ENCODE data around the gene PRRC2B.

Gene PRRC2B

DNA sequence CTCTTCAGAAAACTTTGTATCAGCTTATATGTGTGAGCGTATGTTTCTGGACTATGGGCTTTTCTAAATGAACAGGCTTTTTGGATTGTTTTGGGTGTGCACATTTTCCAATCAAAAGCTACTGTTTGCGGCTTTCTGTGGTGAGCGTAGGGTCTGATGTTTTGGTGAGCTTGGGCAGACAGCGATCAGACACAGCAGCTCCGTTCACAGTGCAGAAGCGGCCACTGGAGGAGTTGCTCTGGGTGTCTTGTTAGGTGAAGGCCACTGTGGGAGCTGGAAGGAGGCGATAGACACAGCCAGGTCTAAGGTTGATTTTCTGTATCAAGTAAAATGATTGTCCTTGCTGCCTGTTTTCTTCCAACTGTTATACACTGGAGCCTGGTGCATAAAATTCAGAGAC is 11.1 kb downstream of the PRRC2B start:
- no peak for DNase-seq (ENCODE audit: low read depth)
- TF ChIP-seq, protein P1, sequence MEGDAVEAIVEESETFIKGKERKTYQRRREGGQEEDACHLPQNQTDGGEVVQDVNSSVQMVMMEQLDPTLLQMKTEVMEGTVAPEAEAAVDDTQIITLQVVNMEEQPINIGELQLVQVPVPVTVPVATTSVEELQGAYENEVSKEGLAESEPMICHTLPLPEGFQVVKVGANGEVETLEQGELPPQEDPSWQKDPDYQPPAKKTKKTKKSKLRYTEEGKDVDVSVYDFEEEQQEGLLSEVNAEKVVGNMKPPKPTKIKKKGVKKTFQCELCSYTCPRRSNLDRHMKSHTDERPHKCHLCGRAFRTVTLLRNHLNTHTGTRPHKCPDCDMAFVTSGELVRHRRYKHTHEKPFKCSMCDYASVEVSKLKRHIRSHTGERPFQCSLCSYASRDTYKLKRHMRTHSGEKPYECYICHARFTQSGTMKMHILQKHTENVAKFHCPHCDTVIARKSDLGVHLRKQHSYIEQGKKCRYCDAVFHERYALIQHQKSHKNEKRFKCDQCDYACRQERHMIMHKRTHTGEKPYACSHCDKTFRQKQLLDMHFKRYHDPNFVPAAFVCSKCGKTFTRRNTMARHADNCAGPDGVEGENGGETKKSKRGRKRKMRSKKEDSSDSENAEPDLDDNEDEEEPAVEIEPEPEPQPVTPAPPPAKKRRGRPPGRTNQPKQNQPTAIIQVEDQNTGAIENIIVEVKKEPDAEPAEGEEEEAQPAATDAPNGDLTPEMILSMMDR (conservative IDR thresholded peaks at IDR 0.05; ENCODE audit: low read depth, low read length): no peak
- peak overlapping the region; percentile 4 for H3K4me3 ChIP-seq (ENCODE audit: low read length)

DNA sequence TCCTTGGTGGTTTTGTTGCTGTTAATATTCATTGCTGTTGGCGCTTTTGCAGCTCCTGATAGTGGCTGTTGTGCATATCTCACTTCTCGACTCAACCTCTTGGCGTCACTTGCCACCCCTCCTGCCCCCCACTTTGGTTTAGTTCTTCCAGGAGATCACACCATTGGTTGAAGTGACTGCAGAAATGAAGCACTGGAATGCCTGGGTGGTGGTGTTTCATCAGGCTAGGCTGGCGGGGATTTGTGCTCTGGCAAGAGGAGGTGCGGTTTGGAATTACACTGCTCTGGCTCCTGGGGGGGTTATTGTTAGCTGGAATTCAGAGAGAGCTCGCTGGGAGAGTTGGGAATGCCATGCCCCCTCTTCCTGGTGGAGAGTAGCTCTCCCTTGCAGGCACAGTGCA is 11.5 kb downstream of the PRRC2B start:
- H3K4me3 ChIP-seq (ENCODE audit: low read length): peak overlapping the region; percentile 4
- DNase-seq (ENCODE audit: low read depth): peak; percentile 72

DNA sequence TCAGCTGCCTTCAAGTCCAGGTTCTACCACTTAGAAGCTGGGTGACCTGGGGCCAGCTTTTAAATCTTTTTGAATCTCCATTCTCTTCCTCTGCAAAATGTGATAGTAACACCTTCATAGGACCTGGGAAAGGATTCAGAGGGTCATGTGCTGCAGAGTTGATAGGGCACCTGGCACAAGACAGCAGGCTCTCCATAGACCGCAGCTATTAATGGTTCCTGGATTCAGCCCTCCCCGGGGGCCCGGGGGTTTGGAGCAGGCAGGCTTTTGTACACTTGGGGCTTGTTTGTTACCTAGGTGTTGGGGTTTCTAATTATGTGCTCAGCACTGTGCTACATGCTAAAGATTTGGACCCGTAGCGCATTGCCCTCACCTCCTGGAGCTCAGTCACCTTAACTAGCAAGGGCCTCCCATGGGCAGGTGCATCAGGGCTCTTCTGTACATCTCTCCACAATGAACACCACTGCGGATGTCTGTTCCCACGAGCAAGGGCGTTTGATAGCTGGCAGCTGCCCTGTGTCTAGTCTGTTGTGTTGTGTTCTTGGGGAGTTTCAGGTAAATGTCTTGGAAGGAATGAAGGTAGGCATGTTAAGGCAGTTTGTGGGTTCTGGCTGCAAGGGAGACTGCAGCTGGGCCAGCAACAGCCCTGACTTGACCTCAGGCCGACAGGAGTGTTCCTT is 12.1 kb downstream of the PRRC2B start:
- TF ChIP-seq, protein P1 (conservative IDR thresholded peaks at IDR 0.05; ENCODE audit: low read depth, low read length): no peak
- H3K4me3 ChIP-seq (ENCODE audit: low read length): peak overlapping the region; percentile 3
- no peak for DNase-seq (ENCODE audit: low read depth)

More for the DNA sequence above, 11.5 kb downstream of the PRRC2B start:
- TF ChIP-seq, protein P1 (conservative IDR thresholded peaks at IDR 0.05; ENCODE audit: low read depth, low read length): no peak

DNA sequence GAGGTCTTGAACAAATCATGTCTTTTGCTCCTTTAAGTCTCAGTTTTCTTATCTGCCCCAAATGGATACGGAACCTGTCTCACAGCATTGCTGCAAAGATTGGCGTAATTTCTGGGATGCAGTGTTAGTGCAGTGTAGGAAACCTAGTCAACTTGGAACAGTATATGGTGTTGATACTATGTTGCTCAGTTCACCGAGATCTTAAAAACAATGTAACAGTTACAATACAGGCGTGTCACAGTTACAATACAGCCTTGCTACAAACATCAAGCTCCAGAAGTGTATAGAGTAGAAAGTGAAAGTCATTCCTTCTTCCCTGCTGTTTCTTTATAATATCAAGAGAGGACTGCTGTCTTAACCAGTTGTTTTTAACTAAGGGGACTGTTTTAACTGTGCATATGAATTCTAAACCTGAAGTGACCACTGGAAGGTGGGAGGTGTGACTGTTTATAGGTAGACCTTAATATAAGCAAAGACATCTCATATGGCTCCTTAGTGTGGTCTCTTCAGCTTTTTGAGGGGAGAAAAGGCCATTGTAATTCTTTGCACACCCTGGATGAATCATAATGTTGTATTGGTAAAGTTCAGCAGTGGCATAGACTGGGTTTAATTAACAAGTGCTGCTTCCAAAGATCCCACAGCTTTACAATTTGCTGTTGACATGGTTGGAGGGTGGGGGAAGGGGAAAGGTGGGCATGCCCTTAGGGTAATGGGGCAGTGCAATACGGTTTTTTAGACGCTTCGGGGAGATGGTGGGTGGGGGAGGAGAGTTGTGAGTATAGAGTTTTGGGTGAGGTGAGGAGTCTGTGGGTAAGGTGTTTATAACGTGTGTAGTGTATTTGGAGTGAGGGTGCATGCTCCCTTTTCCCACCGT is 12.9 kb downstream of the PRRC2B start:
- TF ChIP-seq, protein P1 (conservative IDR thresholded peaks at IDR 0.05; ENCODE audit: low read depth, low read length): no peak
- peak overlapping the region; percentile 9 for H3K4me3 ChIP-seq (ENCODE audit: low read length)
- no peak for DNase-seq (ENCODE audit: low read depth)

DNA sequence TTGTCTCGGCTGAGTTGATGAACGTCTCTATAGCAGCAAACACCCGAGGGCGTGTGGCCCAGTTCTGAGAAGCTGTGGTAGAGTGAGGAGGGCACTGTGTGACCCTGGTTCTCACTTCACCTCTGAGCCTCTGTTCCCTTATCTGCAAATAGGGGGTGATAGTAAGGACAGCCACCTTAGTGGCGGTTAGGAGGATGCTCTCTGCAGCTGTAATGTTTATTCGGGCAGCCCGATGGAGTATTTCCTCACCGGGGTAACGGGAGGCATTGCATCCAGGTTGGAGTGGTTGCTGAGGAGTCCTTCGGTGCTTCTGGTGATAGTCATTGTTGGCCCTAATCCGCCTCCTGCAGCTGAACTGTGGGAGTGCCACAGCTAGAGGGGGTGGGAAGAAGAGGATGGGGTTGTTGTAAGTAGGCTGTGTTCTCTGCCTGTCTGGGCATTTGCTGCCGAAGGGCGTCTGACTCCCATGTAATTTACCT is 13.9 kb downstream of the PRRC2B start:
- H3K4me3 ChIP-seq (ENCODE audit: low read length): peak overlapping the region; percentile 9
- TF ChIP-seq, protein P1 (conservative IDR thresholded peaks at IDR 0.05; ENCODE audit: low read depth, low read length): peak; percentile 66
- DNase-seq (ENCODE audit: low read depth): no peak

DNA sequence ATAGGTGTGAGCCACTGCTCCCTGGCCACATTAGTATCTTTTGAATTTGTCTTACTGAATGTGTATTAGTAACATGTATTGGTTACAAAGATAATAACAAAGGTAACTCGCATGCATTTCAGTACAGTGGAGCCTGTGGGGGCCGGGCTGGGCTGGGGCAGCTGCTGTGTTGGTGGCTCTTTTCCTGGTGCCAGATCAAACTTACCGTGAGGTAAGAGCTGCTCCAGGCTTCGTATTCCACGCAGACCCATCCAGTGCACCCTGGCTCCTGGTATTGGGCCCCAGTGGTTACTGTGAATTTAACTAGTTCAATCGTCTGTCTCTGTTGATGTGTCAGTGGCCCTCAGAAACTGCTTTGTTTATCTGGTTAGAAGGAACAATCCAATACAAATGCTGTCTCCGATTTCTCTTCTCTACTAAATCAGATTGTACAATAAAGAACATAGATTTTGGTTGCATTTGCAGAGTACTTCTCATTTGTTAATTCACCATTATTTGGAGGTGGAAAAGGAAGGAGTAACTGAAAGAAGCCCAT is 15.6 kb downstream of the PRRC2B start:
- H3K4me3 ChIP-seq (ENCODE audit: low read length): no peak overlapping the region
- no peak for DNase-seq (ENCODE audit: low read depth)
- TF ChIP-seq, protein P1 (conservative IDR thresholded peaks at IDR 0.05; ENCODE audit: low read depth, low read length): no peak
